Endometrial microvascular endothelial cells (primary cell): ENCODE results near the gene PTPRN2. TPM values are rescaled to one million over a fixed set of nuclear protein-coding genes. Genes with fewer than 3 reads are reported as not detected.
"Not testable (repeated sequence)": the region's sequence is repeated elsewhere in the genome, so short reads cannot be mapped to it uniquely, and the experiment has no call there.

Experiments
- in situ Hi-C: cut with HindIII; loops from 2 replicates; pipeline ENCODE4 v1.10.0; 2017; ENCODE audit warnings: low sequenced_read_pairs, low pct_unique_long_range_greater_than_20kb; ENCODE audit errors: inconsistent ontology term
- total RNA-seq: library from RNA; depleted of rRNA; stranded (reverse); fragments of >200 nt; gene quantifications from one replicate; pipeline ENCODE4 v1.2.3, GENCODE V29; 2015; ENCODE audit errors: inconsistent ontology term

PTPRN2 gene
- total RNA-seq, 1 donor from 2014 or later, result 13.3 TPM

- in situ Hi-C loops, result no loop called here
These were observed 1079.6 kb downstream of the PTPRN2 start for GRCh38 chr7:157507987-157508386.

- in situ Hi-C loops, result no loop called here
These were observed 1081.4 kb downstream of the PTPRN2 start for GRCh38 chr7:157506268-157506667.

DNA sequence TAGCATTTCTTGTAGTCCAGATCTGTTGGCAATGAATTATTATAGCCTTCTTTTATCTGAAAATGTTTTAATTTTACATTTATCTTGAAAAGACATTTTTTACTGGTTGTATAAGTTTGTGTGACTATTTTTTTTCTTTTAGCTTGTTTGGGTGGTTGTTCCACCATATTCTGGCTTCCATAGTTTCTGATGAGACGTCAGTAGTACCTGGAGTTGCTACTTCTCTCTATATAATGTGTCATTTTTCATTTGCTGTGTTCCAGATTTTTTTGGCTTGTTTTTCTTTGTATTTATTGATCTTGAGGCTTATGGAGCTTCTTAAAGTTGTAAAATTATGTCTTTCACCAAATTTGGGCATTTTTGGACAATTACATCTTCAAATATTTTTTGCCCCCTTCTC lies 1082.0 kb downstream of the PTPRN2 start:
- in situ Hi-C loops, result no loop called here

- in situ Hi-C loops, result no loop called here
These were observed 1084.4 kb downstream of the PTPRN2 start for GRCh38 chr7:157503229-157503628.

- in situ Hi-C loops, result no loop called here
These were observed 1084.9 kb downstream of the PTPRN2 start for GRCh38 chr7:157502701-157503111.

DNA sequence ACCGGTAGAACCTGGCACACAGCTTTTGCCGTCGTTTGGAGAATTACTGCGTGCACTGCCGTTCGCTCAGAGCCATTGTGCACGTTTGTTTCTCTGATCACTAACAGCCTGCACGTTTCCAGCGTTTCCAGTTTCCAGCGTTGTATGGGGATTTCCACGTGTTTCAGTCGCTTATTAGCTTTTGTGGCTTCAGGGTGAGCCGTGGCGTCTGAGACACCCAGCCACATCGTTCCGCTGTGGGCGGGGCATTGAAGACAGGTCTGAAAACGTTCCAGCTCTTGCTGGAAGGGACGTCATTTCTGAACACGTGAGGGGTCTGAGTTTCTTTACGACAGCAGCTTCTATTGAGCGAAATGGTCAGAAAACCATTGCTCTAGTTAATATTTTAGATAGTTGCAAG lies 1086.0 kb downstream of the PTPRN2 start:
- in situ Hi-C loops, result no loop called here

GRCh38 chr7:157500989-157501540 lies 1086.6 kb downstream of the PTPRN2 start:
- in situ Hi-C loops, result not testable (repeated sequence)

GRCh38 chr7:157500171-157500960 lies 1087.3 kb downstream of the PTPRN2 start:
- in situ Hi-C loops, result no loop called here

- in situ Hi-C loops, result no loop called here
These were observed 1087.8 kb downstream of the PTPRN2 start for GRCh38 chr7:157499835-157500153.

- in situ Hi-C loops, result no loop called here
These were observed 1088.3 kb downstream of the PTPRN2 start for GRCh38 chr7:157499121-157499834.

DNA sequence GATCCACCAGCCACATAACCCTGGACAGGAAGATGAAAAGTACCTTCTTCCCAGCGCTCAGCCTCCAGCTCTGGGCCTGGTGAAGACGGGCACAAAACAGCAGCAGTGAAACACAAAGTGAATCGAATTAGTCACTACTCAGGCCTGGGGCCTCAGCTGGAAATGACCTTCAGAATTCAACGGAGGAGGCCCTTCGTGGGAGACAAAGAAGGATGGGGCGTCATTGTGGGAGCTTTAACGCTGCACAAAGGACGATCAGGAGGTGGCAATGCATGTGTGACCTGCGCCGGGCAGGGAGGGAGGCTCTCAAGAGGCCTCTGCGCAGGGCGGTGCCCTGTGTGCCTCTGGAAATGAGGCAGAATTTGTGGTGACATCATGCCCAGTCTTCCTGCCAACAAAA lies 1089.0 kb downstream of the PTPRN2 start:
- in situ Hi-C loops, result no loop called here

DNA sequence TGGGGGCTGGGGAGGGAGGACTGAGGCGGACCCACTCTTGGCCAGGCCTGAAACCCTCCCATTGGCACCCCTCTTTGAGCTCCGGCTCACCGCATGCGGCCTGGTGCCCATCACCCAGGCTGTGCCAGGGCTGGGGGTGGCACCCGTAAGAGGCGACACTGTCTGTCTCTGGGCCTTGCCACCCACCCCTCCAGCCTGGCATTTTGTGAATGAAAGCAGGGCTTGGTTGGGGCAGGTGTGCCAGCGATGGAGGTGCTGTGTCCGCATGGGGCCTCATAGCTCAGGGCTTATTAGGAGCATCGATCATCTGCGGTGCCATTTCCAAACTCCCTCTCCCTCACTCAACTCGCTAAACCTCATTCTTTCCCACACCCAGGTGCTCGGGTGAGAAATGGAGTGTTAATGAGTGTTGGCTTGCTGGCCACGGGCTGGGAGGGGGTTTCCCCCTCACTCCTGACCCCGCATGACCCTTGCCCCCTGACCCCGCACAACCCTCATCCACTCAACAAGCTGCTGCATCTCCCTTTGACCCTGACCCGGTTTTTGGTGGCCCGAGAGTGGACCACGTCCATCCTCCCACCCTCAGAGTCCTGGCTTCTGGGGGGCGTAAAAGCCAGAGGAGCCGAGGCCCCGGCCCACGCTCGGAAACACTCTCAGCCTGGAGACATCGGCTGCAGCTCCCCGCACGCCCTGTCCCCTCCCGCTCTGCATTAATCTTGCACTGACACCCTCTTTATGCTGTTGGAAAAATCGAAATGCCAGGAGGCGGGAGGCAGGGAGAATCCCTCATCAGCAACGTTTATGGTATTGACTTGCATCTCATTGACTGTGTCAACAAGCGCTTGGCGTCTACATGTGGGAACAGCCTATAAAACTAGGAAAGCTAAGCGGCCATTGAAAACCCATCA lies 1089.6 kb downstream of the PTPRN2 start:
- in situ Hi-C loops, result no loop called here

GRCh38 chr7:157497367-157497743 lies 1090.3 kb downstream of the PTPRN2 start:
- in situ Hi-C loops, result no loop called here

- in situ Hi-C loops, result no loop called here
These were observed 1091.0 kb downstream of the PTPRN2 start for GRCh38 chr7:157496416-157497275.

DNA sequence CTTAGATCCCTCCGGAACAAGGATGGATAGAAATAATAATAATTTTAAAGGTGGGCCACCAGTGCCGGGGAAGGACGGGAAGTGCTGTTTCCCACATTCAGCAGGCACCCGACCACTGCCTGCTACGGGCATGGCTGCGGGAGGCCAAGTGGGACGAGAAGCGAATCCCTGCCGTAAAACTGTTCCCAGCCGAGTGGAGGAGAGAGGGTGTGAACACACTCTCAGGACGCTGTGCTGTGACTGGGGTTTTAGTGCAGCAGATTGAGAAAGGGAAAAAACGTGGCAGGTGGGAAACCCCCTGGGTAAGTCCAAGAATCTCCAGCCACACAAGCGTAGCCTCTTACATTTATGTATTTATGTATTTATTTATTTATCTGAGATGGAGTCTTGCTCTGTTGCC lies 1092.0 kb downstream of the PTPRN2 start:
- in situ Hi-C loops, result no loop called here

GRCh38 chr7:157495177-157495553 lies 1092.5 kb downstream of the PTPRN2 start:
- in situ Hi-C loops, result no loop called here

DNA sequence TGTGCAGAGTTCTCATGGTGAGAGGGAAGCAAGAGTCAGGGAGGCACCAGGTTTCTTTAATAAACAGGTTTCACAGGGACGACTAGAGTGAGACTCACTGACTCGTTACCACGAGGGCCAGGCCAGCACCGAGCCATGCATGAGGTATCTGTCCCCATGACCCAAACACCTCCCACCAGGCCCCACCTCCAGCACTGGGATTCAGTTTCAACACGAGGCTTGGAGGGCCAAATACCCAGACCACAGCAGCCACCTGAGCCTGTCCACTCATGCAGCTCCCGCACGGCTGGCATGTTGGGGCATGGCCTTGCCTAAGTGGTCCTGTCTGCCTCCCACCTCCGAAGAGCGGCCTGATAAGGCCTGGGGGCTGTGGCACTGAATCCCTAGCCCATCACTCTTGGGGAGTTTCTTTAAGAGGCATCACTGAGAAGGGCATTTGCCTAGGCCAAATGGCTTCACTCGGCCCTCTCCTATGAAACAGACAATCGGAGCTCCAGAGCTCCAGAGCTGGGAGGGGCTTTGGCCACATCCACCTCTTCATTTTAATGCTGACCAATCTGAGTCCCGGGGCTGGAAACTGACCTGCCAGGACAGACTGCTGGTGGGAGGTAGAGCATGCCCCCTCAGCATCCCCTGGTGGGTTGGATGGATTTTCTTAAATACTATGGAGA lies 1093.0 kb downstream of the PTPRN2 start:
- in situ Hi-C loops, result no loop called here

DNA sequence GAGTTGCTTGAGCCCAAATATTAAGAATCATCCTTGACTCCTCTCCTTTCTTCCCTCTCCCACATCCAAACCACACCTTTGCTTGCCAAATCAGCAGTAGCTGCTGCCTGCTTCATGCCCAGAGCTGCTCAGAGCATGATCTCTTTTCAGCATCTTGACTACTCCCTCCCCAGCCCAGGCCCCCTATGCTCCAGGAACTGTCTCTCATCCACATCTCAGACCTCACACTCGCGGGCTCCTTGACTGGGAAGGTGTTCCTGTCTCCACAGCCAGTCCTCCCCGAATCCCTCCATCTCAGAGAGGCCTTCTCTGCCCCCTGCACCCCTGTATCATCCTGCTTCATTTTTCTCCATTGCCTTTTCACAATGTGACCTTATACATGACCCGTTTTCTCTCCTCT lies 1093.8 kb downstream of the PTPRN2 start:
- in situ Hi-C loops, result no loop called here
